Measurements from ENCODE around the gene KRT75. TPM values are rescaled to one million over a fixed set of nuclear protein-coding genes. Genes with fewer than 3 reads are reported as not detected.

The KRT75 gene
- total RNA-seq, 4 donors from 2014 or later, result not detected

DNA sequence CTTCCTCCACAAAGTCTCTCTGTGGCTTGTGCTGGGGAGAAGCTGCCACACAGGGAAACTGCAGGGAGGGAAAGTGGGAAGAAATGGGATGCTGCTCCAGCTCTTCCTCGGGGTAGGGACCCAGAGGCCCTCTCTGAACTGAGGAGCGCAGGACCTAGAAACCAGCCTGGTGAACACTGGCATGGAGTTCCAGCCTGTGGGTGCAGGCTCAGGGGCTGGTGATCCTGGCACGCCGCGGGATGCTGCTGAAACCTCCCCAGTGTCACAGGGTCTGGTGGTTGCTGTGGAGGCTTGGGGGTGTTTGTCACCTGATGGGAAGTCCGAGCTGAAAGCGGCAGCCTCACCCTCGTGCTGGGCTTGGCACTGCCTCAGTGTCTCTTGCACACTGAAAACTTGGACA lies 5.2 kb upstream of the KRT75 start:
- no peak for DNase-seq

DNA sequence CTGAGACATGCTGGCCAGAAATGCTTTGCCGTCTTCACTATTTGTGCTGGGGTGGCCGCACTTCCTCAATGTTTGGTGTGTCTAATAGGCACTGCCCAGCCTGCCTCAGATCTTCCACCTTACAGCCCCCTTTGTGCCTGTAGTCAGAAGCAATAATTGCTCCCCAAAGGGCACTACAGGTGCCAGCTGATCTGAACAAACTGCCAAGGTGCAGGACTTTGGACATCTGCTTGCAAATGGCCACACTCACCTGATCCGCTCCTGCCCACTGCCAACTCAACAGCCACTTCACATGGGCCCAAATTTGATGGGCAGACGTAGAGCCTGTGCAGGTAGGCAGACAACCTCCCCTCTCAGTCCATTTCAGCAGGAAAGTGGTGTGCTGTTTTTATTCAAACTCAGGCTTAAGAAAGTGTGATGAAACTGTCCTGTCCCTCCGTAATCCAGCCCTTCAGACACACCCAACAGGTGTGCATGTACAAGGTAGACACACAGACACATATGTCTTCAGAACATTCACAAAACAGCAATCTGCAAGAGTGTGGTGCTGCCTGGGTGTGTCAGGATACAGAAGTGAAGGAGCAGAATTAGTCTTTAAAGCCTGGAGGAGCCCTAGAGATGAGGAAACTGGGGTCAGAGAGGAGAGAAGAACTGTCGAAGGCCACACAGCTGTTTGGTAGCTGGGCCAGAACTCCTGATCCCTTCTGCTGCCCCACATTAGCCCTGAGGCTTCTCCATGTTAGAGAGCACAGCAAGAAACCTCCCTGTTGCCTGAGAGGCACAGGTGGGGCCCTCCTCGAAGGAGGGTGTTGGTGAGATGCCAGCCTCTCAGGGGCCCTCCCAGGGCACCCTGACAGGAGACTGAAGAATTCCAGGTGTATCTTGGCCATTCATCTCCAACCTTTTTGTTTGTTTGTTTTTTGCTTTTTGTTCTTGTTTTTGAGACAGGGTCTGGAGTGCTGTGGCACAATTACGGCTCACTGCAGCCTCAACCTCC lies 4.4 kb upstream of the KRT75 start:
- DNase-seq, result no peak
- Histone ChIP-seq H3K27ac (no peak overlapping the region), H3K4me3 (no peak overlapping the region), H3K4me1 (peaks cover 0 to 15% (median 0%) of the 10 kb centered on the region in 4 donors), H3K9me3 (no peaks in the 10 kb centered on the region), H3K27me3 (no peaks in the 10 kb centered on the region), H3K36me3 (no peaks in the 10 kb centered on the region)
- no peak for TF ChIP-seq POLR2A (IDR thresholded peaks at IDR 0.05)
- TF ChIP-seq, protein P1, sequence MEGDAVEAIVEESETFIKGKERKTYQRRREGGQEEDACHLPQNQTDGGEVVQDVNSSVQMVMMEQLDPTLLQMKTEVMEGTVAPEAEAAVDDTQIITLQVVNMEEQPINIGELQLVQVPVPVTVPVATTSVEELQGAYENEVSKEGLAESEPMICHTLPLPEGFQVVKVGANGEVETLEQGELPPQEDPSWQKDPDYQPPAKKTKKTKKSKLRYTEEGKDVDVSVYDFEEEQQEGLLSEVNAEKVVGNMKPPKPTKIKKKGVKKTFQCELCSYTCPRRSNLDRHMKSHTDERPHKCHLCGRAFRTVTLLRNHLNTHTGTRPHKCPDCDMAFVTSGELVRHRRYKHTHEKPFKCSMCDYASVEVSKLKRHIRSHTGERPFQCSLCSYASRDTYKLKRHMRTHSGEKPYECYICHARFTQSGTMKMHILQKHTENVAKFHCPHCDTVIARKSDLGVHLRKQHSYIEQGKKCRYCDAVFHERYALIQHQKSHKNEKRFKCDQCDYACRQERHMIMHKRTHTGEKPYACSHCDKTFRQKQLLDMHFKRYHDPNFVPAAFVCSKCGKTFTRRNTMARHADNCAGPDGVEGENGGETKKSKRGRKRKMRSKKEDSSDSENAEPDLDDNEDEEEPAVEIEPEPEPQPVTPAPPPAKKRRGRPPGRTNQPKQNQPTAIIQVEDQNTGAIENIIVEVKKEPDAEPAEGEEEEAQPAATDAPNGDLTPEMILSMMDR (IDR thresholded peaks at IDR 0.05), result no peak

More for the DNA sequence above, 5.2 kb upstream of the KRT75 start:
- Histone ChIP-seq H3K4me1 (peaks cover 0 to 15% (median 0%) of the 10 kb centered on the region in 4 donors), H3K36me3 (no peaks in the 10 kb centered on the region), H3K27ac (no peak overlapping the region), H3K4me3 (no peak overlapping the region), H3K27me3 (no peaks in the 10 kb centered on the region), H3K9me3 (no peaks in the 10 kb centered on the region)
- TF ChIP-seq, protein P1 (IDR thresholded peaks at IDR 0.05), result no peak
- no peak for TF ChIP-seq POLR2A (IDR thresholded peaks at IDR 0.05)

DNA sequence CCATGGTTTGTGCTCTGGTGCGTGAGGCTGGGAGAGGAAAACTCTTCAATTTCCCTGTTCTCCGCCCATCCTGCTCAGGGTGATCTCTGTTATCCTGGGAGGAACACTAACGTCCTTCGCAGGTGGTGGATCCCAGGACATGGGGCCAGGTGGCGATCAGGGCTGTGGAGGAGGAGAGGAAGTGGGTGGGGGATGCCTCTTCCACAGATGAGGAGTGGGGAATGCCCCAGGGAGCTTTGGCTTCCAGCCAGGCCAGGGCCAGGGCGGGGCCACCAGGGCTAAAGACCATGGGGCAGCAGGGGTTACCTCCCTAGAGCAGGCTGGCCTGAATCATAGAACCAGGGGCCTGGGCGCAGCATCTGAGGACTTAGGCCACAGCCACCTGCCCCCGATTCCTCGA lies 3.3 kb upstream of the KRT75 start:
- Histone ChIP-seq H3K9me3 (no peaks in the 10 kb centered on the region), H3K4me1 (peaks cover 0 to 15% (median 0%) of the 10 kb centered on the region in 4 donors), H3K4me3 (no peak overlapping the region), H3K36me3 (no peaks in the 10 kb centered on the region), H3K27ac (no peak overlapping the region), H3K27me3 (no peaks in the 10 kb centered on the region)
- no peak for TF ChIP-seq POLR2A (IDR thresholded peaks at IDR 0.05)
- TF ChIP-seq, protein P1 (IDR thresholded peaks at IDR 0.05), result no peak
- no peak for DNase-seq

DNA sequence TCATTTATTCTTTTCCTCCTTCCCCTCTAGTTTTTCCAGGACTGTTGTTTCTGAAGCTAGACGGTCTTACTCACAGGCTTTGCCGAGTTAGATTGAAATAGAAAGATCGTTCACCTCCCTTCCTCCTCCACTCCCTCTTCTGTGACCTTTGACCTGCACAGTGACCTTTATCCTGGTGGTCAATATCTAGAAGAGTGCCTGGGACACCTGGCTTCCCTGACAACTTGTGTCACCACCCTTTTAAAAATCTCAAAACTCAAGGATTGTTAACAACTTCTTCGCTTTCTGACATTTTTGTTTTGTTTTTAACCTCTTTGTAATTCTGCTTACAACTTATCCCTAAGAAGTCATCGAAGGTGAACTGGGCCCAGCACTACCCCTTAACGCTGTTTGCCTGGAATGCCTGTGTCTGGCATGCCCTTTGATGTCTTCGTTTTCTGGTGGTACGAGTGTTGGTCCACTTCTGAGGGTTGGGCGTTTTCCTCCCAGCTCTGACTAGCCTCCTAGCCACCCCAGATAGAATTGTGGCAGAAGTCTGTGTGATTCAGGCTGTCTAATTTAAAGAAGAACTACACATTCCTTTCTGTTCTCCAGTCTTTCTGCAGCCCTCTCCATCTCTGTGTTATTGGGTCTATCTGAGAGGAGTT lies 2.8 kb upstream of the KRT75 start:
- no peak for DNase-seq
- TF ChIP-seq, protein P1 (IDR thresholded peaks at IDR 0.05), result no peak
- no peak for TF ChIP-seq POLR2A (IDR thresholded peaks at IDR 0.05)
- Histone ChIP-seq H3K27ac (peak overlapping the region in 1 of 4 donors; percentile 38), H3K4me3 (no peak overlapping the region), H3K36me3 (no peaks in the 10 kb centered on the region), H3K27me3 (no peaks in the 10 kb centered on the region), H3K9me3 (no peaks in the 10 kb centered on the region), H3K4me1 (peaks cover 0 to 15% (median 0%) of the 10 kb centered on the region in 4 donors)

DNA sequence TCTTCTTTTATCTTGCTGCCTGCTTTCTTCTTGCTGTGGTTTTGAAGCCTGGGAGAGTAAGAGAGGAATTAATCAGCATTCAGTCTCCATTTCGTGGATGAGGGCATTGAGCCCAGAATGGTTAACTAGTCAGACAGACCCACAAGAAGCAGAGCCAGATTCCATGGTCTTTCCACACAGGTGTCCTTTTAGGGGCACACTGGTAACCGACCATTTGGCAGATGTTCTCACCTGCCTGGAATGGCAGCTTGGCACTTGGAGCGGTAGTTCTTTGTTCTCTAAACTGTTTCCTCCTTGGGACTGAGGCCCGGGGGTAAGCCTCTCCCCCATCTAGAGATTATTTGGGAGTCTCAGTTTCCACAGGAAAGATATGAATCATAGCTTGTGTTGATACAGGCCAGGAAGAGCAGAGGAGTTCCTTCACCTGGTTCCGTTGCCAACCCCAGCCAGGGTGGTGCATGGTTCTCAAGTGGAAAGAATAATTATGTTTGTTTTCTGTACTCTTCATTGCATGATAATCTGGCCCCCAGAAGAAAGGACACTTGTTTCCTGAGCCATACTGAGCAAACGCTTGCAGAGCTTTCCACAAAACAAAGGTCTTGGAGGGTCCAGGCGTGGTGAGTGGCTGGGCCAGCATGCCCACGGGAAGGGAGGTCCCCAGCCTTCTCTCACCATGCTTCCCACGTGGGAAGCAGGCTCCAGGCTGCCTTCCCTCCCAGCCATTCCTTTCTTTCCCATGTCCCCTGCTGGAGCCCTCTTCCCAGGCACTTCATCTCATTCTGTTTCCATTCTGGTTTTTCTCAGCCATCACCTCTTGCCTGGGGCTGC lies 2.0 kb upstream of the KRT75 start:
- no peaks in the 10 kb centered on the region for H3K27me3 ChIP-seq
- no peak for DNase-seq
- no peaks in the 10 kb centered on the region for H3K36me3 ChIP-seq
- no peaks in the 10 kb centered on the region for H3K9me3 ChIP-seq
- peaks cover 0 to 9% (median 0%) of the 10 kb centered on the region in 4 donors for H3K4me1 ChIP-seq
- TF ChIP-seq, protein P1 (IDR thresholded peaks at IDR 0.05), result no peak
- TF ChIP-seq POLR2A (IDR thresholded peaks at IDR 0.05), result no peak
- H3K4me3 ChIP-seq, result no peak overlapping the region
- H3K27ac ChIP-seq, result peak overlapping the region in 1 of 4 donors; percentile 38
